HEK293 (cell line): Measurements from ENCODE around the gene ANO3.

Source experiments
- CTCF ChIA-PET: fragments of 350-600 bp; formaldehyde crosslinking; extraction: SDS; loops from one replicate; lab custom pipeline; 2021; ENCODE audit warnings: antibody characterized with exemption; lab: Yijun Ruan, JAX
- POLR2A ChIA-PET: fragments of 300-600 bp; formaldehyde crosslinking; extraction: SDS; loops from one replicate; lab custom pipeline; 2020; ENCODE audit warnings: antibody characterized with exemption, inconsistent platforms; lab: Yijun Ruan, JAX
- H3K27ac ChIP-seq: fragments of 200-500 bp; sonication (Bioruptor generic); 2 replicates; pipeline ENCODE4 v1.5.1; 2014; ENCODE audit warnings: low read depth, low read length, control low read depth, inconsistent platforms; ENCODE audit errors: extremely low read depth
- H3K36me3 ChIP-seq, 2 experiments: fragments of 200-500 bp in 1 of 2; sonication (Bioruptor generic) in 1 of 2; 1 replicate in 1 of 2; 2 replicates in 1 of 2; pipeline ENCODE4 v1.5.1; 2014 to 2017; ENCODE audit warnings: inconsistent platforms in 2 of 2, low read length in 2 of 2; ENCODE audit not compliant: control insufficient read depth in 2 of 2, insufficient read depth in 1 of 2
- H3K4me1 ChIP-seq: fragments of 200-500 bp; sonication (Bioruptor generic); 2 replicates; pipeline ENCODE4 v1.5.1; 2014; ENCODE audit warnings: mild to moderate bottlenecking, low read length, inconsistent platforms; ENCODE audit not compliant: control insufficient read depth, insufficient read depth
- H3K4me3 ChIP-seq: 2 replicates; pipeline ENCODE4 v1.5.1; 2011; ENCODE audit warnings: low read depth, mild to moderate bottlenecking, control low read depth, low read length, moderate library complexity
- H3K9me3 ChIP-seq: fragments of 200-500 bp; sonication (Bioruptor generic); 2 replicates; pipeline ENCODE4 v1.5.1; 2014; ENCODE audit warnings: low read depth, low read length, inconsistent platforms; ENCODE audit not compliant: control insufficient read depth, insufficient read depth
- CTCF ChIP-seq: fragments of 450-650 bp; formaldehyde crosslinking; IDR thresholded peaks from 2 replicates; pipeline ENCODE4 v1.5.1; 2016; ENCODE audit warnings: missing biosample characterization, missing genetic modification characterization
- EGR2 ChIP-seq: fragments of 450-650 bp; formaldehyde crosslinking; IDR thresholded peaks from 2 replicates; pipeline ENCODE4 v1.5.1; 2016; ENCODE audit warnings: low read depth, missing biosample characterization, missing genetic modification characterization
- GLI2 ChIP-seq: fragments of 450-650 bp; formaldehyde crosslinking; IDR thresholded peaks from 2 replicates; pipeline ENCODE4; 2017; ENCODE audit warnings: missing biosample characterization, missing genetic modification characterization, low read depth, borderline replicate concordance
- GLIS2 ChIP-seq: fragments of 450-650 bp; formaldehyde crosslinking; IDR thresholded peaks from 2 replicates; pipeline ENCODE4 v1.5.1; 2016; ENCODE audit warnings: missing biosample characterization, missing genetic modification characterization
- HIC1 ChIP-seq: fragments of 450-650 bp; formaldehyde crosslinking; IDR thresholded peaks from 2 replicates; pipeline ENCODE4 v1.5.1; 2016; ENCODE audit warnings: missing biosample characterization, missing genetic modification characterization
- TRIM28 ChIP-seq: IDR thresholded peaks from 2 replicates; pipeline ENCODE4 v1.6.1; 2011; ENCODE audit warnings: low read length, control low read depth, borderline replicate concordance
- ZBTB17 ChIP-seq: fragments of 450-650 bp; formaldehyde crosslinking; IDR thresholded peaks from 2 replicates; pipeline ENCODE4 v1.5.1; 2016; ENCODE audit warnings: missing biosample characterization, missing genetic modification characterization
- ZBTB26 ChIP-seq: fragments of 450-650 bp; formaldehyde crosslinking; optimal IDR thresholded peaks from 2 replicates; pipeline ENCODE3; 2016; ENCODE audit warnings: missing biosample characterization, mild to moderate bottlenecking, missing genetic modification characterization
- ZFHX2 ChIP-seq: fragments of 450-650 bp; formaldehyde crosslinking; conservative IDR thresholded peaks from 2 replicates; pipeline ENCODE4 v1.5.1; 2016; ENCODE audit warnings: missing biosample characterization, missing genetic modification characterization
- ZFP69B ChIP-seq: fragments of 450-650 bp; formaldehyde crosslinking; IDR thresholded peaks from 2 replicates; pipeline ENCODE4 v1.5.1; 2016; ENCODE audit warnings: missing biosample characterization, missing genetic modification characterization
- ZNF24 ChIP-seq: fragments of 450-650 bp; formaldehyde crosslinking; IDR thresholded peaks from 2 replicates; pipeline ENCODE4 v1.5.1; 2016; ENCODE audit warnings: missing biosample characterization, missing genetic modification characterization
- ZNF292 ChIP-seq: fragments of 450-650 bp; formaldehyde crosslinking; IDR thresholded peaks from 2 replicates; pipeline ENCODE4 v1.5.1; 2016; ENCODE audit warnings: low read depth, missing biosample characterization, missing genetic modification characterization, borderline replicate concordance
- ZNF341 ChIP-seq: fragments of 450-650 bp; formaldehyde crosslinking; IDR thresholded peaks from 2 replicates; pipeline ENCODE4; 2016; ENCODE audit warnings: low read depth, missing biosample characterization, missing genetic modification characterization
- ZNF37A ChIP-seq: fragments of 450-650 bp; IDR thresholded peaks from 2 replicates; pipeline ENCODE4 v1.5.1; 2018; ENCODE audit warnings: missing biosample characterization, missing genetic modification characterization
- ZNF510 ChIP-seq: fragments of 450-650 bp; formaldehyde crosslinking; IDR thresholded peaks from 2 replicates; pipeline ENCODE4 v1.5.1; 2018; ENCODE audit warnings: mild to moderate bottlenecking, missing genetic modification characterization, missing biosample characterization; ENCODE audit not compliant: insufficient replicate concordance
- ZNF600 ChIP-seq: fragments of 450-650 bp; formaldehyde crosslinking; IDR thresholded peaks from 2 replicates; pipeline ENCODE4 v1.5.1; 2016; ENCODE audit warnings: missing biosample characterization, missing genetic modification characterization
- ZNF623 ChIP-seq: fragments of 450-650 bp; formaldehyde crosslinking; IDR thresholded peaks from 2 replicates; pipeline ENCODE4 v1.5.1; 2016; ENCODE audit warnings: missing biosample characterization, missing genetic modification characterization
- ZNF624 ChIP-seq: fragments of 450-650 bp; formaldehyde crosslinking; IDR thresholded peaks from 2 replicates; pipeline ENCODE4 v1.5.1; 2017; ENCODE audit warnings: missing biosample characterization, missing genetic modification characterization
- ZNF660 ChIP-seq: fragments of 450-650 bp; IDR thresholded peaks from 2 replicates; pipeline ENCODE4 v1.5.1; 2018; ENCODE audit warnings: missing biosample characterization, mild to moderate bottlenecking, missing genetic modification characterization
- ZNF837 ChIP-seq: fragments of 450-650 bp; formaldehyde crosslinking; IDR thresholded peaks from 2 replicates; pipeline ENCODE4 v1.5.1; 2016; ENCODE audit warnings: missing biosample characterization, missing genetic modification characterization
- ZSCAN4 ChIP-seq: fragments of 450-650 bp; formaldehyde crosslinking; IDR thresholded peaks from 2 replicates; pipeline ENCODE4 v1.5.1; 2017; ENCODE audit warnings: missing biosample characterization, missing genetic modification characterization
- TF ChIP-seq, protein P1 (sequence below): fragments of 450-650 bp; formaldehyde crosslinking; IDR thresholded peaks from 2 replicates; pipeline ENCODE4 v1.5.1; 2017; ENCODE audit warnings: missing biosample characterization, mild to moderate bottlenecking, missing genetic modification characterization, moderate library complexity
- TF ChIP-seq, protein P2 (sequence below): fragments of 450-650 bp; formaldehyde crosslinking; conservative IDR thresholded peaks from 2 replicates; pipeline ENCODE4 v1.5.1; 2016; ENCODE audit warnings: low read depth, missing biosample characterization, missing genetic modification characterization
- TF ChIP-seq, protein P3 (sequence below): fragments of 450-650 bp; formaldehyde crosslinking; IDR thresholded peaks from 2 replicates; pipeline ENCODE4 v1.5.1; 2016; ENCODE audit warnings: missing biosample characterization, missing genetic modification characterization

Gene ANO3

GRCh38 chr11:26331911-26332571 is at the start of gene ANO3:
Gene ANO3 (plus strand): TSS chr11:26332130. CDS start chr11:26332276, 146 bp downstream.
- peak within 1 kb of the TSS; percentile 34 for H3K4me3 ChIP-seq
- ChIA-PET POLR2A (no interaction called here), CTCF (interaction anchor here (0.6 to 1.3 kb wide), 7 partner anchors 8 to 566 kb away, joined by 3 to 6 read pairs (median 4); no protein-coding TSS in a partner anchor)
- H3K4me1 ChIP-seq = no peaks in the 10 kb centered on the region
- H3K36me3 ChIP-seq = no peaks in the 10 kb centered on the region
- TF ChIP-seq ZBTB17 (peak; percentile 38; the same call in 1 of the 2 replicates), ZNF623 (tag by site-specific recombination) (no peak), ZBTB26 (tag by site-specific recombination) (peak; percentile 43), HIC1 (tag by site-specific recombination) (no peak), ZNF837 (tag by site-specific recombination) (no peak), ZNF624 (tag by site-specific recombination) (no peak), ZNF341 (tag by site-specific recombination) (peak; percentile 93), ZNF24 (no peak), ZNF660 (tag by site-specific recombination) (0 out of 2 replicates have a peak, but pooled peaks have one; percentile 17), GLIS2 (tag by site-specific recombination) (no peak), ZSCAN4 (tag by site-specific recombination) (no peak), ZFP69B (tag by site-specific recombination) (no peak), ZNF37A (tag by site-specific recombination) (0 out of 2 replicates have a peak, but pooled peaks have one; percentile 29), ZNF600 (peak; percentile 19; the same call in 1 of the 2 replicates), ZFHX2 (tag by site-specific recombination) (peak; percentile 85), ZNF510 (tag by site-specific recombination) (no peak), TRIM28 (peak; percentile 83), GLI2 (tag by site-specific recombination) (no peak), ZNF292 (no peak), EGR2 (tag by site-specific recombination) (peak; percentile 75), CTCF (peak; percentile 50; the same call in 1 of the 2 replicates)
- TF ChIP-seq, protein P1, sequence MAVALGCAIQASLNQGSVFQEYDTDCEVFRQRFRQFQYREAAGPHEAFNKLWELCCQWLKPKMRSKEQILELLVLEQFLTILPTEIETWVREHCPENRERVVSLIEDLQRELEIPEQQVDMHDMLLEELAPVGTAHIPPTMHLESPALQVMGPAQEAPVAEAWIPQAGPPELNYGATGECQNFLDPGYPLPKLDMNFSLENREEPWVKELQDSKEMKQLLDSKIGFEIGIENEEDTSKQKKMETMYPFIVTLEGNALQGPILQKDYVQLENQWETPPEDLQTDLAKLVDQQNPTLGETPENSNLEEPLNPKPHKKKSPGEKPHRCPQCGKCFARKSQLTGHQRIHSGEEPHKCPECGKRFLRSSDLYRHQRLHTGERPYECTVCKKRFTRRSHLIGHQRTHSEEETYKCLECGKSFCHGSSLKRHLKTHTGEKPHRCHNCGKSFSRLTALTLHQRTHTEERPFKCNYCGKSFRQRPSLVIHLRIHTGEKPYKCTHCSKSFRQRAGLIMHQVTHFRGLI (tag by site-specific recombination) = no peak
- TF ChIP-seq, protein P2, sequence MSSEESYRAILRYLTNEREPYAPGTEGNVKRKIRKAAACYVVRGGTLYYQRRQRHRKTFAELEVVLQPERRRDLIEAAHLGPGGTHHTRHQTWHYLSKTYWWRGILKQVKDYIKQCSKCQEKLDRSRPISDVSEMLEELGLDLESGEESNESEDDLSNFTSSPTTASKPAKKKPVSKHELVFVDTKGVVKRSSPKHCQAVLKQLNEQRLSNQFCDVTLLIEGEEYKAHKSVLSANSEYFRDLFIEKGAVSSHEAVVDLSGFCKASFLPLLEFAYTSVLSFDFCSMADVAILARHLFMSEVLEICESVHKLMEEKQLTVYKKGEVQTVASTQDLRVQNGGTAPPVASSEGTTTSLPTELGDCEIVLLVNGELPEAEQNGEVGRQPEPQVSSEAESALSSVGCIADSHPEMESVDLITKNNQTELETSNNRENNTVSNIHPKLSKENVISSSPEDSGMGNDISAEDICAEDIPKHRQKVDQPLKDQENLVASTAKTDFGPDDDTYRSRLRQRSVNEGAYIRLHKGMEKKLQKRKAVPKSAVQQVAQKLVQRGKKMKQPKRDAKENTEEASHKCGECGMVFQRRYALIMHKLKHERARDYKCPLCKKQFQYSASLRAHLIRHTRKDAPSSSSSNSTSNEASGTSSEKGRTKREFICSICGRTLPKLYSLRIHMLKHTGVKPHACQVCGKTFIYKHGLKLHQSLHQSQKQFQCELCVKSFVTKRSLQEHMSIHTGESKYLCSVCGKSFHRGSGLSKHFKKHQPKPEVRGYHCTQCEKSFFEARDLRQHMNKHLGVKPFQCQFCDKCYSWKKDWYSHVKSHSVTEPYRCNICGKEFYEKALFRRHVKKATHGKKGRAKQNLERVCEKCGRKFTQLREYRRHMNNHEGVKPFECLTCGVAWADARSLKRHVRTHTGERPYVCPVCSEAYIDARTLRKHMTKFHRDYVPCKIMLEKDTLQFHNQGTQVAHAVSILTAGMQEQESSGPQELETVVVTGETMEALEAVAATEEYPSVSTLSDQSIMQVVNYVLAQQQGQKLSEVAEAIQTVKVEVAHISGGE (tag by site-specific recombination) = no peak
- TF ChIP-seq, protein P3, sequence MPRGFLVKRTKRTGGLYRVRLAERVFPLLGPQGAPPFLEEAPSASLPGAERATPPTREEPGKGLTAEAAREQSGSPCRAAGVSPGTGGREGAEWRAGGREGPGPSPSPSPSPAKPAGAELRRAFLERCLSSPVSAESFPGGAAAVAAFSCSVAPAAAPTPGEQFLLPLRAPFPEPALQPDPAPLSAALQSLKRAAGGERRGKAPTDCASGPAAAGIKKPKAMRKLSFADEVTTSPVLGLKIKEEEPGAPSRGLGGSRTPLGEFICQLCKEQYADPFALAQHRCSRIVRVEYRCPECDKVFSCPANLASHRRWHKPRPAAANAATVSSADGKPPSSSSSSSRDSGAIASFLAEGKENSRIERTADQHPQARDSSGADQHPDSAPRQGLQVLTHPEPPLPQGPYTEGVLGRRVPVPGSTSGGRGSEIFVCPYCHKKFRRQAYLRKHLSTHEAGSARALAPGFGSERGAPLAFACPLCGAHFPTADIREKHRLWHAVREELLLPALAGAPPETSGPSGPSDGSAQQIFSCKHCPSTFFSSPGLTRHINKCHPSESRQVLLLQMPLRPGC (tag by site-specific recombination) = no peak
- H3K27ac ChIP-seq = no peak within 1 kb of the TSS
- no peaks in the 10 kb centered on the region for H3K9me3 ChIP-seq
